Amniotic stem cell (primary cell): ENCODE measurements around the gene SCN7A.
"Not testable (repeated sequence)": the region's sequence is repeated elsewhere in the genome, so short reads cannot be mapped to it uniquely, and the experiment has no call there.

Experiments used
- DNase-seq: peaks from one replicate; lab custom pipeline; 2025; lab: John Stamatoyannopoulos, UW

Gene SCN7A

DNA sequence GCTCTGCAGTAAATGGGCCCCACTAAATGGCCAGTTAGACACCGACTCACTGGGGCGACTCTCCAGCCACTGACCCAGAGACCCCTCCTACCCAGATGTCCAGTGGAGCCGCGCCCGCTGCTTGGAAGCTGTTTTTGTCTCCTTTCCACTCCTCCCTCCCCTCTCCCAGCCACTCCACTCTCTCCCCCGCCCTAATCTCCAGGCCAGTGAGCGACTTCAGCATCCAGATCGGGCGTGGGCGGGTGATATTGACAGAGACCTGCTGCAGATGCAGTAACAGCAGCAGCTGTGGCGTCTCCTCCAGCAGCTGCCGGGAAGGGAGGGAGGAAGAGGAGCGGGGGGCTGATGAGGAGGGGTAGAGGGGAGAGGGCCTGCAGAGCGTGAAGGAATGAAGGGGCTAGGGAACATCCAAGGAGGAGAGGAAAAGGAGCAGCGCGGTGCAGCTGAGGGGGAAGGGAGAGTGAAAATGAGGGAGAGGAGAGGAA, at the start of gene SCN7A:
Gene SCN7A (minus strand): TSS at position 110 of the 485 bp plus-strand sequence. CDS start 16,553 bp downstream, outside the sequence.
- DNase-seq: no peak

- DNase-seq: peak; percentile 69
These were observed 45.5 kb upstream of the SCN7A start for GRCh38 chr2:166539340-166540162.

DNA sequence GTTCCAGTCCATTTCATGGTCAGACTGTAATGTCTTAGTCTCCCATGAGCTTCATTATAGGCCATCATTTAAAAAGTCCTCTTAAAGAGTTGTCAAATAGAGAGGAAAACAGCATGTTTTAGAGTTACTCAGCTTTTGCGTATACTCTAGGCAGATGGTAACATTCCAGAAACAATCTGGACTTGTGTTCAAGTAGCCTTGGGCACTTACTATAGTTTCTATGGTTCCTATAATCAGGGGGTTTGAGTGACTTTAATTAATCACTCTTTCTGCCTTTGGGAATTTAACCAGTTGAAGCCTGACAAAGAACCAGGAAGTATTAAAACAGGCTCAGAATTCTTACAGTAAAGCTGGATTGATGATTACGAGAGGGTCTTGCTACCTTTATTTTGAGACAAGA, 42.1 kb upstream of the SCN7A start:
- DNase-seq: no peak

DNA sequence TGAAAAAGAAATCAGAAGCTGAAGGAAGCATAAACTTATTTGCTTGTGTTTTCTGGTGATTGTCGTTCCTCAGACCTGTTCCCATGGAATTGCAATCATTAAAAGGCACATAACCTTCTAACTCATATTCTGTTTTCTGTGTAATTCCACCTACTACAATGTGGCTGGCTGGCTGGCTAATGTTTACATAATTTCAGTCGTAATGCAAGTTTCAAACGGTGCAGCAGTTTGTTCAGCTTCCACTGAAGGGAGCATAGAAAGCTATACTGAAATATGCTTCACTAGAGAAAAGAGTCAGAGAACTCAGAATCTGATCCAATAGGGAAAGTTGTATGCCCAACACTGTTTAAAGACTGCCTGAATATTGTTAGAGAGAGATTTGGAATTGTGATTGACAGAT, 27.1 kb upstream of the SCN7A start:
- no peak for DNase-seq

GRCh38 chr2:166520604-166521003, 26.6 kb upstream of the SCN7A start:
- DNase-seq: no peak

DNA sequence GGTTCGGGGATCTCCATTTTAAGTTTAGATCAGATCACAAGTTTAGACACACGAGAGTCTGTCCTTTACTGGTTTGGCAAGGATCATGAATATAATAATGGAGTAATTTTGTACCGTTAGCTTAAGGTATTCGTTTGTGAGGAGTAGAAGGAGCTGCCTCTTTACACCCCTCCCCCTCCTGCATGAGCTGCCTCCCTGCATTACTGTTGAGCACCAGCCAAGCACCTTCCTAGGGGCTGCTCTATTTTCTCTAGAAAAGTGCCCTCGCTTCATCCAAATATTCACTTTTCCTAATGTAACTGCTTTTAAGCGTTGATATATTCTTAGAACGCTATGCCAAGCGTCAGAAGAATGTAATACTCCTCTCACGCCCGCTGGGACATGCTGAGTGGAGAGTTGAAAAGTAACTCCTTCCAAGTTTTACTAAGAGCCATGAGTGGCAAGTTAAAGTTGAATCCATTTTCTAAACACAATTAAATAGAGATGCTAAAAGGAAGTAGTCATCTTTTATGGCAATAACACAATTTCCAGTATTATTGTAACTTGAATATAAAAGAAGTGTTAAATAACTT, 25.4 kb upstream of the SCN7A start:
- no peak for DNase-seq

DNA sequence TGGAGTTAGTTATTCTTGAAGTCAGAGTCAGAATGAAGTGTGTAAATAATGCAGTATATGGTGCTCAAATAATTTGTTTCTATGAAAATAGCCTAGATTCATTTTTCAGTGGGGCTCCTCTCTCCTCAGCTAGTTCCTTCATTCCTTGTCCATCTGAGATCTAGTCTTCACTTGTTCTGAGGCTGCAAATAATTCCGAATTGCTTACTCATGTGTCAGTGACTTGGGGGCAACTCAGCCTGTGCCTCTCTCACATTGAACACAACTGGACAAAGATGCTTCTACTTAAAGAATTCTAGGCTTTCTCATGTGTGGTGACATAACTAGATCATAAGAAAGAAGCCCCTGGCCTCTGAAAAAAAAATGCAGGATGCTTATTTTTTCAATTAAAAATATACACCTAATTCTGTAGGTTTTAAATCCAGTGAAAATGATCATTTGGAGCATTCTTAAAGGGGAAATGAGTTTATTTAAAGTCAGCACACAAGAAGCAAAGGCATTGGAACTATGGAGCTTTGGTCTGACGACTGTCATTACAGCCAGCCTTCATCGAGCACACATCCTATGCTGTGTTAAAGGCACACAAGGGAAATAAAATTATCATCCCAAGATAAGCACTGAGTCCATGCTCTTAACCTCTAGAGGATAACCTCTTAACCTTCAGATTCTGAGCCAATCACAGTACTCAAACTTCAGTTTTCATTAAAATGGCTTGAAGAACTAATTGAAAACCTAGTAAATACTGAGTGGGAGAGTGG, 24.8 kb upstream of the SCN7A start:
- DNase-seq: no peak

DNA sequence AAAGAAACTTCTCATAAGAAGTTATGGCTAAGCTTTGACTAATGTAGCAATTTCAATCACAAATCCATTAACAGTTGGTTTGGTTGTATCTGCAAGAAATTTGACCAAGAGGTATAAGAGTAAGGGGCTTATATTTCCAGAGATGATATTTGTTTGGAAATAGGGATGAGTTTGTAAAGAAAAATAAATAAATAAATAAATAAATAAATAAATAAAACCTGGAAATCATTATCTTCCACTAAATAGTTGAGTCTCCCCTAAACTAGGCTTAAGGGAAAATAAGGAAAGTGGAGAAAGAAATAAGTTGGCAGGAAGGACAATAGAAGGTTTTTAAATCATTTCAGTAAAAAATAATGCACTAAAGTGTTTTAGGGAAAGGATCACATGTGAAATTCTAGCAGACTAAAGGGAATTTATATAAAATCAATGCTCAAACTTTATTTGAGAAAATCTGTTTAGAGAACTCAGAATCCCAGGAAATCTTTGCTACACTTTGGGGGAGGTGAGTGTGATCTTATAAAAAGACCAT, 23.5 kb upstream of the SCN7A start:
- DNase-seq: no peak

- DNase-seq: no peak
These were observed 22.8 kb upstream of the SCN7A start for GRCh38 chr2:166516712-166517303.

- no peak for DNase-seq
These were observed 19.9 kb upstream of the SCN7A start for GRCh38 chr2:166513952-166514351.

DNA sequence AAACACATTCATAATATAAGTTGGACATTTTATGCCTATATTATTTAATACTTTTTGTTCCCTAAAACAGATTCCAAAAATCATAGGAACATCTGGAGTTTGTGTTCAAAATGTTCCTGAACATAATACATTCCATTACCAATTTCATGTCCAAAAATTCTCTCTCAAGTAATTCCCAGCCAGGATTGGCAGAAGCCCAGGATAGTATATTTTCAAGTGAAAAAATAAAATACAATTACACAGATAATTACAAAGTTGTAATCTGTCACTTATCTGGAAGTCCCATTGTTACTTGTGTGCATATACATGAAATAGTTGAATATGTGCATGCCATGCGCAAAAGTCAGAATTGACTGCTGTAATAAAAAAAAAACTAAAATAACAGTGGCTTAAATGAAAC, 5.2 kb upstream of the SCN7A start:
- DNase-seq: no peak

DNA sequence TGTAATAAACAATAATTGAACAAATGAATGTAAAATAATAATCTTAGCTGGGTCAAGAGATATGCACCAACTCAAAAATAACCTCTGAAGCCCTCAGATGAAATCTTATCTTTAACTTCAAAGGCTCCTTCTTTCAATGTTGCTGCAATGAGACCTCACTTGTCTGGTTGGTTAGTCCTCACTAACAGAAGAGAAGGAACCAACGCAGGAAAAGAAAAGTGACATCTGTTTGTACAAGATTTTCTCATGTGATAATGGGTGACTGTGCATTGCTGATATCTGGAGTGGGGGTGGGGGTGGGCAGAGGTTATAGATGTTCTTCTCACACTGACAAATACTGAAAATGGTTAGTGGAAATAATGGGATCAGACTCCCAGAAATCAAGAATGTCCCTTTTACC, 2.6 kb downstream of the SCN7A start:
- DNase-seq: no peak

GRCh38 chr2:166487171-166487570, 6.9 kb downstream of the SCN7A start:
- DNase-seq: no peak

GRCh38 chr2:166485558-166486178, 8.4 kb downstream of the SCN7A start:
- no peak for DNase-seq

- DNase-seq: no peak
These were observed 21.7 kb downstream of the SCN7A start for GRCh38 chr2:166472332-166472731.

DNA sequence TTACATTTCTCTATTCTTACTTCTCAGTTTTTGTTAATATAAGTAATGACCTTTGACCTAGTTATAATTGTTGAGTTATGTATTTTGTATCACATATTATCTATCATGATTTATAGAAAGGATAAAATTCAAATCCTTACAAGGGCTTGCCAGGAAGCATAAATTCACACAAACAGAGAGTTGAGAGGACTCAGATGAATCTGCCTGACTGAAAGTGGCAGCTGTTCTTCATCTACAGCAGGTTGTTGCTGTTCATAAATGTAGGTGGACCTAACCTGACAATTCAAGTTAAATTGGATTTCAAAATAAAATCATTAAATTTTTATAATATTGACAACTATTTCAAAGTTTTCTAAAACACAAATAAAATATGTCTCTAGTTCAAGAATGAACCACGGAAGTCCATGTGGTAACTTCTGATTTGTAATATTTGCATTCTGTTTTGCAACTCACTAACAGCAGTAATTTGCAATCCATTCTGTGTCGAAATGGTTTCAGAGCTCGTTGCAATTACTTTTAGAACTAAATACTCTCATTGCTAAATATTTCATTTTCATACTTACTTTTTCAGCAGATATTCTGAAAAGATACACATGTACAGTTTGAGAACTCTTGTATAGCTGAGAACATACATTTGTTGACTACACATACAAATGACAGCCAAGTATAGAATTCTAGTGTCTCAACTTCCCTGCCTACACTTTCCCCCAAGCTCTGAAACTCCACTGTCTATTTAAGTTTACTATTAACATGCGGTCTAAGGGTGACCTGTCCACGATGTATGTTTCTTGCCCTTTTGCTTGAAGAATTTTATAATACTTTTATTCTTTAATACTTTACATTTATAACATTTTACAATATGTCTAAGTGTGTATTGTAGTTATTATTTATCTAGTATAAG, 25.7 kb downstream of the SCN7A start:
- no peak for DNase-seq

DNA sequence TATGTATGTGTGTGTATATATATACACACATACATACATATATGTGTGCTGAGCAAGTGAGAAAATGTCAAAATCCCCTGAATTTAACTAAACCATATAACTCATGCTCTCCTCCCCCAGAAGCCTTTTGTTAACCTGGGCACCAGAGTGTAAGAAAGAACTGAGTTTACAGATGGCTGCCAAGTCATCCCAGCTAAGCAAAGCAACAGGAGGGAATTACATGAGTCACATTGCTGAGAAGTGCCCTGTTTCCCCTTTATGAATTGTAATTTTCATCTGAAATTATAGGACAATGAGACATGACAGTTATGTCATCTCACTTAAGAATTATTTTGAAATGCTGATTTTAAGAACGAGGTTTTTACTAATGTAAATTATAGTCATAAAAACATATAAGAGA, 29.9 kb downstream of the SCN7A start:
- no peak for DNase-seq

DNA sequence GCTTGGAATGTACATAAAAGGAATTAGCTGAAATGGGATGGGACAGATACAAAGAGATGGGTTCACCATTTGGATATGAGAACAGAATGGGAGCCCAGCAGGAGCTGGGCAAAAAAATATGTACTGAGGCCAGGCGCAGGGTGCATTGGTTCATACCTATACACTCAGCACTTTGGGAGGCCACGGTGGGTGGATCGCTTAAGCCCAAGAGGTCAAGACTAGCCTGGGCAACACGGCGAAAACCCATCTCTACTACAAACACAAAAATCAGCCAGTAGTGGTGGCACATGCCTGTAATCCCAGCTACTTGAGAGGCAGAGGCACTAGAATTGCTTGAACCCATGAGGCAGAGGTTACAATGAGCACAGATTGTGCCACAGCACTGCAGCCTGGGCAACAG, 30.4 kb downstream of the SCN7A start:
- DNase-seq: no peak

- DNase-seq: no peak
These were observed 35.4 kb downstream of the SCN7A start for GRCh38 chr2:166458674-166459073.

- DNase-seq: not testable (repeated sequence)
These were observed 38.2 kb downstream of the SCN7A start for GRCh38 chr2:166455823-166456222.
